NCI-H1092 treated with DMSO at 0.1 percent for 48 hours (cell line): Measurements from ENCODE around the gene CDK18.

Experiments
- DNase-seq: peaks from one replicate; lab custom pipeline; 2025; lab: John Stamatoyannopoulos, UW

CDK18 gene

GRCh38 chr1:205537386-205538018 lies 33.0 kb downstream of the CDK18 start:
- DNase-seq: no peak

- no peak for DNase-seq
These were observed 33.9 kb downstream of the CDK18 start for GRCh38 chr1:205538235-205538840.

DNA sequence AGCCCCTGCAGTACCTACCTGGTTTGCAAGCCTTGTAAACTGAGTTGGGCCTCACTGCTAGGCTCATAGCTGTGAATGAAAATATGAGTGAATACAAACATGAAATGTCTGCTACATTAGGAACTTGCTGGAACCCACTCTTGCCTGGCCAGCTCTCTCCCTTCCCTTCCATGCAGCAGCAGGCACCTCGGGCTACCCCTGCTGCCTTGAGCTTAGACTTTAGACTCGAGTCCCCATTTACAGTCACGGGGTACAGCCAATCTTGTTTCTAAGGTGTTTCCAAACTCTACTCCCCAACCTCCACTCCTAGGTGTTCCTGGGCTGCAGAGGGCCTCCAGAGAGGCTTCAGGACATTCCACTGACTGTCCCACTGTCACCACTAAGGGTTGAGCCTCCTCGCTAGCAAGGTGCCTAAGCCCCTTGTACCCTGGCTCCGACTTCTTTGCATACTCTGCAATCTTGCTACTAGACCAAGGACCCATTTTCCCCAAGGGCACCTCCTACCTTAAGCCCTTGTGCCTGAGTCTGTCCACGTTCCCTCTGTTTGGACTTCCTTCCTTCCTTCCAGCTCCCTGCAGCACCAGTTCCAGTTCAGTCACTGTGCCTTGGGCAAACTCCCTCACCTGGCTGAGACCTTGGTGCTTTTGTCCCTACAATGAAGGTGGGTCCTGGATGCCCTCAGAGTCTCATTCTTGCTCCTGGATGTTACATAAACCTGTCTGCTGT lies 36.9 kb downstream of the CDK18 start:
- no peak for DNase-seq

DNA sequence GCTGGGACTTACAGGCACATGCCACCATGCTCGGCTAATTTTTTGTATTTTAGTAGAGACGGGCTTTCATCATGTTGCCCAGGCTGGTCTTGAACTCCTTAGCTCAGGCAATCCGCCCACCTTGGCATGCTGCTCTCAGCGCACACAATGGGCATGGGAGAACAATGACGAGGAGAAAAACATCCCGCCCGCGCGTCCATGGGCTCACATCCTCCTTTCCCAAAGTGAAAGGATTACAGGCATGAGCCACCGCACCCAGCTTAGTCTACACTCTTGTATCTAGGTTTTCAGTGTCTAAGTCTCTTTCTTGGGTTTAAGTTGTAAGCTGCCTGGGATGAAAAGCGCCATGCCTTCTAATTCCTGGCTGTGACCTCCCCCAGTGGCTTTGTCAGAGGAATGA lies 37.9 kb downstream of the CDK18 start:
- DNase-seq: no peak

GRCh38 chr1:205543351-205544301 lies 39.2 kb downstream of the CDK18 start:
- no peak for DNase-seq

DNA sequence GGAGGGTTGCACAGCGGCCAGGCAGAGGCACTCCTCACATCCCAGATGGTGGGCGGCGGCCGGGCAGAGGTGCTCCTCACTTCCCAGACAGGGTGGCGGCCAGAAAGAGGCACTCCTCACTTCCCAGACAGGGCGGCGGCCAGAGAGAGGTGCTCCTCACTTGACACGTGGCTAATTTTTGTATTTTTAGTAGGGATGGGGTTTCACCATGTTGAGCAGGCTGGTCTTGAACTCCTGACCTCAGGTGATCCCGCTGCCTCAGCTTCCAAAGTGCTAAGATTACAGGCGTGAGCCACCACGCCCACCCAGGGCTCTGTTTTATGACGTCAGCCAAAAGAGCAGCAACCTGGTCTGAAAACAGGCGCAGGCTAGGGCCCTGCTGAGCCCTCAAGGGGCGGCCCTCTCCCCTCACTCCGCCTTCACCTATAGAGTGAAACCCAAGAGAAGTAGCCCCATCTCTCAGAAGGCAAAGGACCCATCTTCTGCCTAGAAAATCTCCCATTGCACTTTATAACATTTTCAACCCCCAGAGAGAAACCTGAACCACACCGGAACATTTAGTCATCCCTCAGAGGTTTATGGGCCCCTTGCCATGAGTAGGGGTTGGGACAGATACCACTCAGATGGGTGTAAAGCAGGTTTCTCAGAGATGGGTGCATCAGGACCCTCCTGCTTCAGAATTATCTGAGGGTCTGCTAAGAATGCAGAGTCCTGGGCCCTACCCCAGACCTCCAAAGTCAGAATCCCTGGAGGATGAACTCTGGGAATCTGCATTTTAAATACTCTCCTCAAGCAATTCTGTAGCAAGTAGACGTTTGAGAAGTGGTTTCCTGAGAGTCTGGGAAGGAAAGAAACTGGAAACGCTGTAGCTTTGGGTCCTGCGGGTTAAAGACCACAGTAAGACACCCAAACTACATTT lies 40.8 kb downstream of the CDK18 start:
- no peak for DNase-seq

DNA sequence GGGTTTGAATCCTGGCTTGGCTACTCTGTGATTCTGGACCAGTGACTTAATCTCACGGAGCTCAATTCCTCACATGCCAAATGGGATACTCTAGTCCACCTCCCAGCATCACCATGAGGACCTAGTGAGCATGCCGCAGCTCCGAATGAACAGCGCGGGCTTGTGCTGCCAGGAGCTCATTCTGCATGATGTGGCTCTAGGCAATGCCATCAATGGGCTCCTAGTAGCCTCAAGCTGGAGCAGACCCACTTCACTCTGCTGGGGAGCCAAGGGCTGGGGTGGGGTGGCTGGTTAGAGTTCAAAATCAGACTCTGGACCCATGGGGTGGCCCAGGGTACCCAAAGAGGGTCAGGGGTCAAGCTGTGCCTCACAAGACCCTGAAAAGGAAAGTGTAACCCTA lies 41.5 kb downstream of the CDK18 start:
- DNase-seq: no peak

GRCh38 chr1:205546541-205546940 lies 42.1 kb downstream of the CDK18 start:
- DNase-seq: no peak

GRCh38 chr1:205547936-205548827 lies 43.7 kb downstream of the CDK18 start:
- DNase-seq: no peak

GRCh38 chr1:205554026-205554811 lies 49.8 kb downstream of the CDK18 start:
- DNase-seq: no peak

- no peak for DNase-seq
These were observed 57.2 kb downstream of the CDK18 start for GRCh38 chr1:205561501-205562203.

DNA sequence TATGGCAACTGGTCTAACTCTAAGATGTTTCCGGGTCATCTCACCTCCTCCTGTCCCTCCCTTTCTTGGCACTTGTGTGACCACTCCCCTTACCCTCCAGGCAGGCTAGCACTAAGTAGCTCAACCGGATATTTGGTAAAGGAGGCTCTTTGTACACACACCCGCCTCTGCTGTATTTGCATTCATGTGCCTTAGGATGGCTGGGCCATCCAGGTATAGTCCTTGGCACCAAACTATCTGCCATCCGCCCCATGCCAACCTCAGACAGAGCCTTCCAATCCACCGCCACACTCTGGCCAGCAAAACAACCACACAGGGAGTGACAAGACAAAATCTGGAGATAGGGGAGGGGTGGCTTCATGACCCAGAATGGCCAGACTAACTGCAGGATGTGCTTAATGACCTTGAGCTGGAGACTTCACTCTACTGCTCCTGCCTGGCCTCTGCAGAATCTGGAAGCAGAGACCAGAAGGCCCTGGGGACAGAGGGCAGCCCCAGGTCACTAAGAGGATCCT lies 59.5 kb downstream of the CDK18 start:
- no peak for DNase-seq

- DNase-seq: no peak
These were observed 61.3 kb downstream of the CDK18 start for GRCh38 chr1:205565799-205566198.

- no peak for DNase-seq
These were observed 63.2 kb downstream of the CDK18 start for GRCh38 chr1:205567716-205568115.

DNA sequence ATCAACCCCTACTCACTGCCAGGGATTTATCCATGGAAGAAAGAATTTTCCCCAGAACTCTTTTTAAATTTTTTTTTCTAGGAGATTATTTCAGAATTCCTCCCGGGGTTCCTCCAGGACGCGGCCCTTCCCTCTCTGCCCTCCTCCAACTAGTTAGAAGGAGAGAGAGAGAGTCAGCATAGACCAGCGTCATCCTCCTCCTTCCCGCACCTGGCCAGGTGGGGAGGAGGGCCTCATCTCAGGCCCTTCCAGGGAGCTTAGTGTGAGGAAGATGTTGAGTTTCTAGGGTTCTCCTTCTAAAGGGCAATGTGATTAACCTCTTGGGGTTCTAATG lies 63.6 kb downstream of the CDK18 start:
- DNase-seq: no peak

DNA sequence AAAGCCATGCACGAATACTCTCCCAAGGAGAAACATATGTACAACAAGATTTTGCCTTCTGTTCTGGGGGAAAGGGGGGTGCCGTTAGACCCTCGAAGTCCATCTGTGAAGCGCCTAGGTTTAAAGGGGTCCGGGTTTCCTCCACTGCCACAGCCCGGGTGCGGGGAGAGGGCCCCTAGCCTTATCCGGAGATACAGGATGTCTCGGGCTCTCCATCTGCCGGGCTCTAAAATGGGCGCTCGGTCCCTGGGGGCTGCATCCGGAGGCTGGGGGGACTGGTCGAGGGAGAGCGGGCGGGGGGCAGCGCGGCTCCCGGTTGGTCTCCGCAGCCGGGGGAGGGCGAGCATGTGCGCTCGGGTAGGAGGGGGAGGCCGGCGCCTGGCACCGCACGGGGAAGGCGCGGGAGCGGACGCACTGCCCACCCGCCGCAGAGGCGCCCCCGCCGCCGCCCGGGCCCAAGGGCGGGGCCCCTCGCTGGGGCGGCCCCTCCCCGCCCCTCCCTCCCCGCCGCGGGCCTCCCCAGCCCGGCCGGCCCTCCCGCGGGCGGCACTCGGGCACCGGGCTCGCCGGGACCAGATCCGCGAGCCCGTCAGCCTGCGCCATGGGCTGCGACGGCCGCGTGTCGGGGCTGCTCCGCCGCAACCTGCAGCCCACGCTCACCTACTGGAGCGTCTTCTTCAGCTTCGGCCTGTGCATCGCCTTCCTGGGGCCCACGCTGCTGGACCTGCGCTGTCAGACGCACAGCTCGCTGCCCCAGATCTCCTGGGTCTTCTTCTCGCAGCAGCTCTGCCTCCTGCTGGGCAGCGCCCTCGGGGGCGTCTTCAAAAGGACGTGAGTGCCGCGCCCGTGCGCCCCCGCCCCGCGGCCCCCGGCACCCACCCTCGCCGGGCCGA lies 64.2 kb downstream of the CDK18 start:
- no peak for DNase-seq

GRCh38 chr1:205569411-205570172 lies 65.1 kb downstream of the CDK18 start:
- no peak for DNase-seq
